Mesodermal cell (in vitro differentiated cells): ENCODE results near the gene FOXO6.

Experiments
- H3K27ac ChIP-seq: 2 replicates; pipeline ENCODE4 v1.7.0; 2013; ENCODE audit warnings: mild to moderate bottlenecking, low read depth, low read length, moderate library complexity; ENCODE audit not compliant: severe bottlenecking
- H3K36me3 ChIP-seq: 2 replicates; pipeline ENCODE4 v1.7.1; 2013; ENCODE audit warnings: mild to moderate bottlenecking, low read length, moderate library complexity; ENCODE audit not compliant: control insufficient read depth, insufficient read depth
- H3K4me1 ChIP-seq: one replicate; pipeline ENCODE4 v1.7.1; 2013; ENCODE audit warnings: mild to moderate bottlenecking, low read length; ENCODE audit not compliant: insufficient read depth, control insufficient read depth, poor library complexity, severe bottlenecking
- H3K4me3 ChIP-seq: 2 replicates; pipeline ENCODE4 v1.7.0; 2013; ENCODE audit warnings: low read length, control low read depth, mild to moderate bottlenecking; ENCODE audit not compliant: insufficient read depth, poor library complexity, severe bottlenecking; ENCODE audit errors: extremely low read depth
- H3K9me3 ChIP-seq: 2 replicates; pipeline ENCODE4 v1.7.1; 2013; ENCODE audit warnings: mild to moderate bottlenecking, low read length, moderate library complexity; ENCODE audit not compliant: control insufficient read depth
- WGBS, 2 experiments: methylation state at CpG; one replicate each; pipeline ENCODE4 v1.1.5; 2013; ENCODE audit warnings: missing lambda C conversion rate in 2 of 2; ENCODE audit not compliant: insufficient coverage in 2 of 2; 5-methylcytosine and 5-hydroxymethylcytosine counted together

Gene FOXO6

DNA sequence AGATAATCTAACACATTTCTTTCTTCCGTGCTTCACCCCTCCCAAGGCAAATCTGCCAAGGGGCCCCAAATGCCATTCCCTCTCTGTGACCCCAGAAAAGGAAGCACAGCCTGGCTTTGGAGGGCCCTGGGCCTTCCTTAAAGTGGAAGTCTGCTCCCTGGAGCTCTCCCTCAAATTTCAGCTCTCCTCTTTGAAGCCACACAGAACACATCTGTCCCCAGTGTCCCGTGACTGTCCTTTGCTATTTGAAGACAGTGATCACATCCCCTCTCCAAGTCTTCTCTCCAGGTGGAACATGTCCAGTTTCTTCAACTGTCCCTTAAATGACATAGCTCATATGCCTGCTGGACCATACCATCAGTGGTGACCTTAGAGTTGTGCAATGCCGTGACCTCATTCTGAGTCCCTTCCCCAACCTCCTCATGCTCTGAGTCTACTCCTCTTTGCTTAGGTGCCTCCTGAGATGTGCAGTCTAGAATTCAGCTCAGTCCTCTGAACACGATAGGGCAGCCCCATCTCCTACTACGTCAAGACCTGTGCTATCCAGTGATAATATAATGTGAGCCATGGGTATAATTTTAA, 18.4 kb upstream of the FOXO6 start:
- Histone ChIP-seq H3K27ac (no peak overlapping the region), H3K9me3 (no peaks in the 10 kb centered on the region), H3K4me1 (peaks cover 15% of the 10 kb centered on the region), H3K36me3 (no peaks in the 10 kb centered on the region), H3K4me3 (no peak overlapping the region)
- 69 to 97% methylated on average over 2 to 3 of the region's 5 CpGs for WGBS, 2 experiments

DNA sequence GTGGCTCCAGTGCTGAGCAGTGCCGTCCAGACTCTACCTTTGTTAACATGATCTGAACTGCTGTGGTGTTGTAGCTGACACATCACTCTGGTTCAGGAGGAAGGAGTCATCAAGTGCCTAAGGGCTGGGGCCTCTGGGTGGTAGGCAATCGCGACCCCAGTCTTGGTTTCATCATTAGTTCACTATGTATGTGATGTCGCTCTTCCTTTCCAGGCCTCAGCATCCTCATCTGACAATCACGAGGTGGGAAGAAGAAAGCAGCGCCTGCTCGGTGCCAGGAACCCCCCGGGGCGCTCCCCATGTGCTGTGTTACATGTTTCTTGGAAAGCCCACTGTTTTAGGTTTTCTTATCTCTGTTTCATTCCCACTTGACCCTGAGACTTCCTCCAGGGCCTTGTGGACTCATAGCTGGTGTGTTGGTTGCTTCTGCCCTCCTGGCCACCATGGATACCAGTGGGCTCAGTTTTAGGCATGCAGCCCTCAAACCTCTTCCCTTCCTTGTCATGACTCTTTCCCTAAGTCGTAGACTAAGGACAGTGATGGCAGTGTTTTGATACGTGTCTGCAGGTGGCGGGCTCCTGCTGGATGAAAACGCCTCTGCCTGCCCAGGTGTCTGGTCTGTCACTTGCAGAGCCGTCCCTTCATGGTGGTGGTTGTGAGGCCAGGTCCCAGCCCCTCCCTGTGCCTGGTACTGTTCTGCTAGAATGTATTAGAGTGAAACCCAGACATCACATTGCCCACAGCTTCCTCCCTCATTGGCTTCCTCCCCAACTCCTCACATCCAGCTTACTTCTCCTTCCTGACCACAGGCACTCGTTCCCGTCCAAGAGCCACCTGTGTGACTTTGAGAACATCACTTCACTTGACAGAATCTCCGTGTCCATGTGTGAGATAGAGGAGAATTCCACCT, 17.2 kb upstream of the FOXO6 start:
- no peaks in the 10 kb centered on the region for H3K9me3 ChIP-seq
- H3K36me3 ChIP-seq: no peaks in the 10 kb centered on the region
- WGBS, 2 experiments: 79 to 85% methylated on average over 11 to 12 of the region's 17 CpGs
- no peak overlapping the region for H3K27ac ChIP-seq
- peaks cover 15% of the 10 kb centered on the region for H3K4me1 ChIP-seq
- H3K4me3 ChIP-seq: no peak overlapping the region

DNA sequence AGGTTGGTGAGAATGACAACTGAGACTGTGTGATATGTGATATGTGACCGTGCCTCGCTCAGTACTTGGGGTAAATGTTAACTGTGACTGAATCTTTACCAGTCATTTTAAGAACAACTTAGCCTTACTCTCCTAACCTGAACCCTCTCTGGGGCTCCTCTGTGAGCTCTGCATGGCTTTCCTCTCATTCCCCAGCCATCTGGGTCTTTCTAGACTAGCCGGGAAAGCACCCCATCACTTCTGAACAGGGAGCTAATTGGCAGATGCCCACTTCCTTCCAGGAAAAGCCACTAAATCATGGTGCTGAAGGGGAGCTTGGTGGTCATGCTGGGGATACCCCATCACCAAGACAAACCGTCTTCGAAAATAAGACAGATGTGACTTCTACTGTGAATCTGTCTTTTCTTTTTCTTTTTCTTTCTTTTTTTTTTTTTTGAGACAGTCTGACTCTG, 16.5 kb upstream of the FOXO6 start:
- Histone ChIP-seq H3K9me3 (no peaks in the 10 kb centered on the region), H3K4me1 (peaks cover 15% of the 10 kb centered on the region), H3K27ac (no peak overlapping the region), H3K36me3 (no peaks in the 10 kb centered on the region), H3K4me3 (no peak overlapping the region)
- WGBS, 2 experiments: 74 to 100% methylated on average over 1 to 3 of the region's 5 CpGs

DNA sequence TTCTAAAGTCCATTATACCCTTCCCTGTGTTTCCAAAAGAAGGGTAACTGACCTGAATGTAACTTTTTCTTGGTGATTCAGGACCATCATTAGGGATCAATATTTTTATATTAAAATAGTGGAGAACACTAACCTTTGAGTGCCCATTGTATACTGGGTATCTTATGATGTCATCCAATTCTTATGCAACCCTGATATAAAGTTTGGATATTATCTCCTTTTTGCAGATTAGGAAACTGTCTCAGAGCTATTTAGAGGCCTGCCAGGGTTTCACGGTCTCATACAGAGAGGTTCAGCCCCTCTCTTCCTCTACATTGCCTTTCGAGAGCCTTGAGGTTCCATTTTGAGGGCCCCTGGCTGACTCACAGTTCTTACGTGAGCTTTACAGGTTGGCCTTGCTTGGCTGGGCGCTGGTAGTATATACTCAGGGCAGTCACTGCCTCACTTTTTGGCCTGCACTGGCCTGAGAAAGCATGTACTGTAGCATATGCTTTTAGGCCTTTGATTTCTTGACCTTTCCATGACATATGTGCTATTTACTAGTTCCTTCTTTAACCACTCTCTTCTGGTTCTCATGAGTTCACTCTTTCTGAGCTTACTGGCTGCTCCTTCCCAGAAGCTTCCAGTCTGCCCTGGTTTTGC, 15.7 kb upstream of the FOXO6 start:
- no peak overlapping the region for H3K4me3 ChIP-seq
- peaks cover 15% of the 10 kb centered on the region for H3K4me1 ChIP-seq
- H3K9me3 ChIP-seq: no peaks in the 10 kb centered on the region
- H3K36me3 ChIP-seq: no peaks in the 10 kb centered on the region
- 76 to 79% methylated on average over 4 of the region's 4 CpGs for WGBS, 2 experiments
- no peak overlapping the region for H3K27ac ChIP-seq

DNA sequence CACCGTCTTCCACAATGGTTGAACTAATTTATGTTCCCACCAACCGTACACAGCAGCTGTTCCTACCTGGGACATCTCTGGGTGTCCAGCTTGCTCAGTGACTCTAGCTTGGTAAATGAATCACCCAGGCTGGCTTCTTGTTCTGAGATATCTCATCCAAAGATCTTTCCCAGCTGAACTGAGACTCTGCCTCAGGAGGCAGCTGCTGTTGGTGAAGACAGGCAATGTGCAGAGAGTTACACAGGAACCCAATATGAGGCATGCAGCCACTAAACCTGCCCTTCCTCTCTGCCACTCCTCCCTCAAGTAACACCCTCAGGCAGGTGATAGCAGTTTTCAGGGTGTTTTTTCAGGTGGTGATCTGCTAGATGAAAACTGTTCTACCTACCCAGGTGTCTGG, 14.0 kb upstream of the FOXO6 start:
- Histone ChIP-seq H3K27ac (no peak overlapping the region), H3K36me3 (no peaks in the 10 kb centered on the region), H3K4me3 (no peak overlapping the region), H3K4me1 (peaks cover 7% of the 10 kb centered on the region), H3K9me3 (no peaks in the 10 kb centered on the region)
- whole genome bisulfite sequencing, 2 experiments: 97 to 100% methylated on average over 2 of the region's 2 CpGs

DNA sequence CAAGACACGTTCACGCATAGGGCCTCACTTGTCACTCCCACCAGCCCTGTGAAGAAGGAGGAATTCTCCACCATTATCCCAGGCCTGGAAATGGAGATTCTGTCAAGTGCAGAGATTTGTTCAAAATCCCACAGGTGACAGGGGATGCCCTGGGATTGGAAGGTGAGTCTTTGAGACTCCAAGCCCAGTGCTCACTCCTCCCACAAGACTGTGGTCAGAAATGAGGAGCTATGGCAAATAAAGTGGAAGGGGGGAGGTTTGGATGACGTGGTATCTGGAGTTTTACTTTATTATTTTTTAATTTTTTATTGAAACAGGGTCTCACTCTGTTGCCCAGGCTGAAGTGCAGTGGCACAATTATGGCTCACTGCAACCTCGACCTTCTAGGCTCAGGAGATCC, 12.8 kb upstream of the FOXO6 start:
- no peak overlapping the region for H3K4me3 ChIP-seq
- H3K4me1 ChIP-seq: no peaks in the 10 kb centered on the region
- H3K9me3 ChIP-seq: no peaks in the 10 kb centered on the region
- no peaks in the 10 kb centered on the region for H3K36me3 ChIP-seq
- WGBS, 2 experiments: 91 to 93% methylated on average over 3 to 4 of the region's 4 CpGs
- H3K27ac ChIP-seq: no peak overlapping the region

DNA sequence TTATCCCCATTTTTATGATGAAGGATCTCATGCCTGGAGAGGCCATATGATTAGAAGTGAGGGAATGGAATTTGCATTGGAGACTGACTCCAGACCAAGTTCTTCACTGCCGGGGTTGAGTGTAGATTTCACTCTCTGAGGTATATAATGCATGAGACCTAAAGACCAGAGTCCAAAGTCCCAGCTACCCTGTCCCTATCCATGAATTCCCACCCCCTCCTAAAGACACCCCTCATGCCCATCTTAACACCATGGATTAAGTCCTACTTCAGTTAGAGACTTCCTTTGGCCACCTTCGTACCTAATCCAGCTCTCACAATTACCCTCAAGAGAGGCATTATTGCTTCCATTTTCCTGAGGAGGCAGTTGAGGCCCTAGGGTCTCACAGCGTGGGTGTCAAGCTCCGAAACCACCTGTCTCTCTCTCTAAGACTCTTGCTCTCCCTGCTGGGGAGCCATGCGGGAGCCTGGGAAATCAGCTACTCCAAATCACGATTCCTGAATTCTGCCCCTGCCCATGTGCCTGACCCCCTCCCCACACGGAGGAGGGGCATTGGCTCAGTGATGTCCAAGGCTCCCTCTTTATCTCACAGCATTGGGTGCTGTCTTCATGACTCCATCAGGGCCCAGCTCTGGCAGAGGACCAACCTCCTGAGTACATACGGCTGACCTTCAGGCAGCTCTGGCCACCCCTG, 11.7 kb upstream of the FOXO6 start:
- H3K9me3 ChIP-seq: no peaks in the 10 kb centered on the region
- H3K4me1 ChIP-seq: no peaks in the 10 kb centered on the region
- 82 to 92% methylated on average over 7 of the region's 8 CpGs for WGBS, 2 experiments
- H3K4me3 ChIP-seq: no peak overlapping the region
- H3K36me3 ChIP-seq: no peaks in the 10 kb centered on the region
- H3K27ac ChIP-seq: no peak overlapping the region

DNA sequence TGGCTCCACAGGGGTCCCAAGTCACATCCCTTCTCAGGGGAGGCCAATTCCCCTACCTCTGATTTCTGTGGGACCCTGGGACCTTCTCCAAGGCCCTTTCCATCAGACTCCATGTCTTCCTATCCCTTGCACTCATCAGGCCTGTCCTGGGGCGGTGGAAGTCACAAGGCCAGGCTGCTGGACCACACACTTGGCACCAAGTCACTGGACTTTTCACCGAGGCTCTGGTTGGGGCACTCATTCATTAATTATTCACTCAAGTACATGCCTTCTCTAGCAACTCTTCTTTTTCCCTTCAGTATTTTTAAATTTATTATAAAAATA, 11.2 kb upstream of the FOXO6 start:
- H3K4me1 ChIP-seq: no peaks in the 10 kb centered on the region
- H3K36me3 ChIP-seq: no peaks in the 10 kb centered on the region
- 80 to 100% methylated on average over 1 of the region's 2 CpGs for WGBS, 2 experiments
- H3K27ac ChIP-seq: no peak overlapping the region
- no peaks in the 10 kb centered on the region for H3K9me3 ChIP-seq
- no peak overlapping the region for H3K4me3 ChIP-seq

DNA sequence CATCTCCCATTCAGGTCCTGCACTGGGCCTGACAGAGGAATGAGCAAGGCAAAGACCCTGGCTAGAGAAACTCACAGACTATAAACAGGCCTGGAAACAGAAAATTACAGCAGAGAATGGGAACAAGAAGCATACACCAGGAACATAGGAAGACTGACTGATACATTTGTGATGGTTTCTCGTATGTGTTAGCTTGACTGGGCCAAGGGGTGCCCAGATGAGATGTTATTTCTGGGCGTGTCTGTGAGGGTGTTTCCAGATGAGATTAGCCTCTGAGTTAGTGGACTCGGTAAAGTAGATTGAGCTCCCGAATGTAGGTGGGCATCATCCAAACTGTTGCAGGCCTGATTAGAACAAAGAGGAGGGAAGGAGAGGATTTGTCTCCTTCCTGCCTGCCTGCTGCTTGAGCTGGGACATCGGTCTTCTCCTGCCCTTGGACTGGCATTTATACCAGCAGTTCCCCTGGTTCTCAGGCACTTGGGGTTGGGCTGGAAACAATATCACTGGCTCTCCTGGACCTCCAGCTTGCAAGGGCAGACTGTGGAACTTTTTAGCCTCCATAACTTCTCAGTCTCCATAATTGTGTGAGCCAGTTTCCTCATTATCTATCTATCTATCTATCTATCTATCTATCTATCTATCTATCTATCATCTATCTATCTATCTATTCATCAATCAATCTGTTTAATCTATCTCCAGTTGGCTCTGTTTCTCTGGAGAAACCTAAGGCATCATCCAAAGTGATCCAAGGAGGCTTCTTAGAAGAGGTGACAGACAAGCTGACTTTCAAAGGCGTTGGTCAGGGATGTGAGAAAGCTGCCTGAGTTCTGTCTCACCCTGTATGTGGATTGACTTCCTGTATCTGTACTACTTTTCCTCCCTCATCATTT, 9.7 kb upstream of the FOXO6 start:
- Histone ChIP-seq H3K4me3 (no peak overlapping the region), H3K9me3 (no peaks in the 10 kb centered on the region), H3K27ac (no peak overlapping the region), H3K4me1 (no peaks in the 10 kb centered on the region), H3K36me3 (no peaks in the 10 kb centered on the region)
- WGBS, 2 experiments: 77 to 90% methylated on average over 4 of the region's 6 CpGs

DNA sequence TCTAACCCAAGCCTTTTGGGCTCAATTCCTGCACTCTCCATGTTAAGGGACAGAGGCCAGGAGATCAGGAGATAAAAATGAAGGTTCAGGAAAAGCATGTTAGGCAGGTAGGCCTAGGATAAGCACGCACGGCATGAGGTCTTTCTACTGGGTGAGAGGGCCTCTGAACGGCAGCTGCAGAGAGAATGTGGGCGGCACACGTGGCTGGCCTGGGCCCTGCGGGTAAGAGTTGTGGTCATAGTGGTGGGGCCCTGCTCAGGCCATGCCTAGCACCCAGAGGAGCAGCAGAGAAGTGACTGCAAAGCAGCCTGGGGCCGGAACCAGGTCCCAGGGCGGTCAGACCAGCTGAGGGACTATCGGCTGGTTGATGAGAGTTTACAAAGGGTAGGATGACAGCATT, 7.5 kb upstream of the FOXO6 start:
- H3K27ac ChIP-seq: no peak overlapping the region
- no peaks in the 10 kb centered on the region for H3K9me3 ChIP-seq
- WGBS, 2 experiments: 83% methylated on average over 4 to 6 of the region's 9 CpGs

More for the DNA sequence above, 7.5 kb upstream of the FOXO6 start:
- Histone ChIP-seq H3K4me3 (no peak overlapping the region), H3K36me3 (no peaks in the 10 kb centered on the region), H3K4me1 (peaks cover 14% of the 10 kb centered on the region)
